H1 (cell line): ENCODE measurements around the gene PDLIM4.

Experiments used
- CREB1 ChIP-seq: IDR thresholded peaks from 2 replicates; pipeline ENCODE4 v1.6.1; 2012; ENCODE audit warnings: inconsistent platforms
- CTCF ChIP-seq, 3 experiments: IDR thresholded peaks; 1 replicate in 2 of 3; 2 replicates in 1 of 3; pipeline versions ENCODE4 v1.5.1 to v1.6.1; 2011; ENCODE audit warnings: low read length in 3 of 3, mild to moderate bottlenecking in 3 of 3, inconsistent platforms in 2 of 3, low read depth in 1 of 3, moderate library complexity in 1 of 3; ENCODE audit not compliant: insufficient read depth in 1 of 3; ENCODE audit errors: control extremely low read depth in 1 of 3
- EZH2 ChIP-seq: fragments of 200-600 bp; sonication (generic); IDR thresholded peaks from 2 replicates; pipeline ENCODE4 v1.7.1; 2012; ENCODE audit warnings: low read depth, mild to moderate bottlenecking, moderate library complexity, low read length, inconsistent platforms; ENCODE audit not compliant: severe bottlenecking
- RBBP5 ChIP-seq: IDR thresholded peaks from 2 replicates; pipeline ENCODE4 v1.7.1; 2012; ENCODE audit warnings: low read depth, mild to moderate bottlenecking, inconsistent platforms, low read length, moderate library complexity, borderline replicate concordance
- SP2 ChIP-seq: IDR thresholded peaks from 2 replicates; pipeline ENCODE4 v1.6.1; 2012; ENCODE audit warnings: mild to moderate bottlenecking, low read length, inconsistent platforms
- USF2 ChIP-seq: IDR thresholded peaks from 2 replicates; pipeline ENCODE4 v1.6.1; 2011; ENCODE audit warnings: low read length, improper control_type of control experiment

- no peak for TF ChIP-seq CTCF (IDR thresholded peaks at IDR 0.05; ENCODE audit: control extremely low read depth in 1 of 3, insufficient read depth in 1 of 3, low read depth in 1 of 3, low read length in 3 of 3)
- no peak for TF ChIP-seq CREB1
- TF ChIP-seq USF2 = no peak
- no peak for TF ChIP-seq EZH2
- no peak for TF ChIP-seq SP2
- no peak for TF ChIP-seq RBBP5
Measured at GRCh38 chr5:132266836-132267160, 9.3 kb downstream of the PDLIM4 start.
